Activated CD4-positive, alpha-beta memory T cell treated with anti-CD3 and anti-CD28 coated beads, Interleukin-2, amount 10 ng/mL, durations not matched to agents 7 days and 5 days (primary cell): ENCODE results near the gene OR4K14. TPM values are rescaled to one million over a fixed set of nuclear protein-coding genes. Genes with fewer than 3 reads are reported as not detected.
"Not testable (repeated sequence)": the region's sequence is repeated elsewhere in the genome, so short reads cannot be mapped to it uniquely, and the experiment has no call there.

Experiments used
- CTCF ChIA-PET: fragments of 350-600 bp; sonication (Branson Sonifier 250); formaldehyde crosslinking; loops from one replicate; lab custom pipeline; 2021; ENCODE audit warnings: antibody characterized with exemption, inconsistent platforms; lab: Charles Lee
- POLR2A ChIA-PET: fragments of 350-600 bp; sonication (Branson Sonifier 250); formaldehyde crosslinking; loops from one replicate; lab custom pipeline; 2021; ENCODE audit warnings: antibody characterized with exemption; lab: Charles Lee
- DNase-seq: peaks from one replicate; pipeline ENCODE4 v3.0.0-alpha.2; 2020
- H3K27ac Mint-ChIP-seq: one replicate; pipeline ENCODE4 v1.8.0; 2021; ENCODE audit warnings: mild to moderate bottlenecking, mixed read lengths
- H3K27me3 Mint-ChIP-seq: one replicate; pipeline ENCODE4 v1.8.0; 2021; ENCODE audit warnings: mixed read lengths
- H3K36me3 Mint-ChIP-seq: one replicate; pipeline ENCODE4 v1.8.0; 2021; ENCODE audit warnings: low read depth, mixed read lengths
- H3K4me1 Mint-ChIP-seq: one replicate; pipeline ENCODE4 v1.8.0; 2021; ENCODE audit warnings: mixed read lengths
- H3K4me3 Mint-ChIP-seq: one replicate; pipeline ENCODE4 v1.8.0; 2021; ENCODE audit warnings: mild to moderate bottlenecking, mixed read lengths
- H3K9me3 Mint-ChIP-seq: one replicate; pipeline ENCODE4 v1.8.0; 2021; ENCODE audit warnings: mixed read lengths
- total RNA-seq, 2 experiments: library from RNA; stranded (reverse); gene quantifications; one replicate each; pipeline ENCODE4 v1.2.3, GENCODE V29; 2021

OR4K14 gene
- total RNA-seq, 2 experiments from 2014 or later, result not detected

GRCh38 chr14:19969735-19970134 is 49.4 kb downstream of the OR4K14 start:
- H3K27ac Mint-ChIP-seq, H3K9me3 Mint-ChIP-seq, DNase-seq, H3K36me3 Mint-ChIP-seq, POLR2A ChIA-PET, CTCF ChIA-PET, H3K4me1 Mint-ChIP-seq, H3K4me3 Mint-ChIP-seq, H3K27me3 Mint-ChIP-seq: not testable (repeated sequence)

Other genes with a start within 250 kb of the OR4K14 start
- gene OR4M1, start 245.8 kb downstream of the OR4K14 start, total RNA-seq, result not detected
- not detected for gene OR4N2, start 215.5 kb downstream of the OR4K14 start, total RNA-seq
- gene OR4K2, start 144.2 kb downstream of the OR4K14 start, total RNA-seq, result not detected
- not detected for gene OR4K5, start 98.7 kb downstream of the OR4K14 start, total RNA-seq
- gene OR4K1, start 88.4 kb downstream of the OR4K14 start, total RNA-seq, result not detected
- gene OR4K15, start 43.7 kb downstream of the OR4K14 start, total RNA-seq, result not detected
- gene OR4Q2, start 17.1 kb downstream of the OR4K14 start, total RNA-seq, result not detected
- gene OR4K13, start 16.7 kb upstream of the OR4K14 start, total RNA-seq, result not detected
- gene OR4L1, start 40.7 kb upstream of the OR4K14 start, total RNA-seq, result not detected
- not detected for gene OR4K17, start 91.4 kb upstream of the OR4K14 start, total RNA-seq
- not detected for gene OR4N5, start 119.5 kb upstream of the OR4K14 start, total RNA-seq
- gene OR11G2, start 171.6 kb upstream of the OR4K14 start, total RNA-seq, result not detected
- not detected for gene OR11H6, start 204.4 kb upstream of the OR4K14 start, total RNA-seq
- not detected for gene OR11H7, start 209.7 kb upstream of the OR4K14 start, total RNA-seq
- gene OR11H4, start 220.0 kb upstream of the OR4K14 start, total RNA-seq, result not detected